Vagina (tissue), 2 donors: ENCODE results near the gene CNTN5. TPM values are rescaled to one million over a fixed set of nuclear protein-coding genes. Genes with fewer than 3 reads are reported as not detected.

Experiments used
- DNase-seq, 2 donors: peaks; one replicate each; pipeline ENCODE4 v3.0.0-alpha.2; 2017; ENCODE audit errors: extremely low spot score in 2 of 2
- H3K27ac ChIP-seq: fragments of 200-600 bp; sonication (generic); one replicate; pipeline ENCODE4 v1.5.1; 2019
- H3K27me3 ChIP-seq: fragments of 200-600 bp; sonication (generic); one replicate; pipeline ENCODE4 v1.5.1; 2019
- H3K36me3 ChIP-seq, 2 donors: fragments of 200-600 bp; sonication (generic); one replicate each; pipeline ENCODE4 v1.5.1; 2017 to 2019
- H3K4me1 ChIP-seq: fragments of 200-600 bp; sonication (generic); one replicate; pipeline ENCODE4 v1.5.1; 2019
- H3K4me3 ChIP-seq, 2 donors: fragments of 200-600 bp; sonication (generic); 1 replicate in 1 of 2; 2 replicates in 1 of 2; pipeline ENCODE4 v1.5.1; 2016 to 2019
- H3K9me3 ChIP-seq: fragments of 200-600 bp; sonication (generic); one replicate; pipeline ENCODE4 v1.5.1; 2019
- POLR2A ChIP-seq, 2 donors: fragments of 450-650 bp; IDR thresholded peaks; one replicate each; pipeline ENCODE4 v1.6.1; 2017; ENCODE audit warnings: antibody characterized with exemption in 2 of 2, mild to moderate bottlenecking in 2 of 2, moderate library complexity in 2 of 2
- POLR2AphosphoS5 ChIP-seq, 2 donors: sonication (generic); formaldehyde crosslinking; IDR thresholded peaks; one replicate each; pipeline ENCODE4 v1.9.0; 2017; ENCODE audit warnings: antibody characterized with exemption in 2 of 2, mild to moderate bottlenecking in 2 of 2, low read depth in 1 of 2; ENCODE audit not compliant: insufficient read depth in 1 of 2
- intact Hi-C: fragments of 100-400 bp; cut with DNase I; formaldehyde crosslinking; loops from one replicate; pipeline ENCODE4 v1.15.1; 2023
- total RNA-seq: library from RNA; depleted of rRNA; stranded (reverse); fragments of >200 nt; gene quantifications from one replicate; pipeline ENCODE4 v1.2.3, GENCODE V29; 2016
- TF ChIP-seq, protein P1 (sequence below), 3 experiments: fragments of 450-650 bp in 2 of 3; fragments of 200-600 bp in 1 of 3; sonication (generic) in 1 of 3; IDR thresholded peaks; one replicate each; pipeline ENCODE4 v1.5.1; 2017 to 2019; ENCODE audit warnings: antibody characterized with exemption in 3 of 3, mild to moderate bottlenecking in 2 of 3, moderate library complexity in 2 of 3

CNTN5 gene
- total RNA-seq, 1 donor from 2014 or later = 0.25 TPM

DNA sequence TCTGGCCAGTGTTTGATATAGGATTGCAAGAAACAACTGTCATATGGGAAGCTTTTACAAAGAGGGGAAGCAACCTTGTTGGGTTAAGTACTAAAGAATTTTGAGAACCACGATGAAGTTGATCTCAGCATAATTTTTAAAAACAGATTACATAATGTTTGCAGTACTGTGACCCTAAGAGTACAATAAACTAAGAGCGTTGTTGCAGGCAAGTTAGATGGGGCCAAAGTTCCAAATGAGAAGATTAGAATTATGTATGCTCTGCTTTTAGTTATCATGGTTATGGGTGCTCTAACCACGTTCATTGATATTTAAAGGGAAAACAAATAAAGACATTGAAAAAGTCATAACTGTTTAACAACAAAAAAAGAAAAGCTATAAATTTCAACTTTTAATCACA lies 177.5 kb downstream of the CNTN5 start:
- intact Hi-C loops = no loop called here
- H3K27me3 ChIP-seq = no peaks in the 10 kb centered on the region
- TF ChIP-seq POLR2A (IDR thresholded peaks at IDR 0.05) (no peak), POLR2AphosphoS5 (IDR thresholded peaks at IDR 0.05; ENCODE audit: insufficient read depth in 1 of 2, low read depth in 1 of 2) (no peak)
- TF ChIP-seq, protein P1, sequence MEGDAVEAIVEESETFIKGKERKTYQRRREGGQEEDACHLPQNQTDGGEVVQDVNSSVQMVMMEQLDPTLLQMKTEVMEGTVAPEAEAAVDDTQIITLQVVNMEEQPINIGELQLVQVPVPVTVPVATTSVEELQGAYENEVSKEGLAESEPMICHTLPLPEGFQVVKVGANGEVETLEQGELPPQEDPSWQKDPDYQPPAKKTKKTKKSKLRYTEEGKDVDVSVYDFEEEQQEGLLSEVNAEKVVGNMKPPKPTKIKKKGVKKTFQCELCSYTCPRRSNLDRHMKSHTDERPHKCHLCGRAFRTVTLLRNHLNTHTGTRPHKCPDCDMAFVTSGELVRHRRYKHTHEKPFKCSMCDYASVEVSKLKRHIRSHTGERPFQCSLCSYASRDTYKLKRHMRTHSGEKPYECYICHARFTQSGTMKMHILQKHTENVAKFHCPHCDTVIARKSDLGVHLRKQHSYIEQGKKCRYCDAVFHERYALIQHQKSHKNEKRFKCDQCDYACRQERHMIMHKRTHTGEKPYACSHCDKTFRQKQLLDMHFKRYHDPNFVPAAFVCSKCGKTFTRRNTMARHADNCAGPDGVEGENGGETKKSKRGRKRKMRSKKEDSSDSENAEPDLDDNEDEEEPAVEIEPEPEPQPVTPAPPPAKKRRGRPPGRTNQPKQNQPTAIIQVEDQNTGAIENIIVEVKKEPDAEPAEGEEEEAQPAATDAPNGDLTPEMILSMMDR (IDR thresholded peaks at IDR 0.05) = no peak
- no peak for DNase-seq
- H3K9me3 ChIP-seq = no peaks in the 10 kb centered on the region
- no peak overlapping the region for H3K4me3 ChIP-seq
- no peak overlapping the region for H3K27ac ChIP-seq
- H3K36me3 ChIP-seq = no peaks in the 10 kb centered on the region
- no peaks in the 10 kb centered on the region for H3K4me1 ChIP-seq

DNA sequence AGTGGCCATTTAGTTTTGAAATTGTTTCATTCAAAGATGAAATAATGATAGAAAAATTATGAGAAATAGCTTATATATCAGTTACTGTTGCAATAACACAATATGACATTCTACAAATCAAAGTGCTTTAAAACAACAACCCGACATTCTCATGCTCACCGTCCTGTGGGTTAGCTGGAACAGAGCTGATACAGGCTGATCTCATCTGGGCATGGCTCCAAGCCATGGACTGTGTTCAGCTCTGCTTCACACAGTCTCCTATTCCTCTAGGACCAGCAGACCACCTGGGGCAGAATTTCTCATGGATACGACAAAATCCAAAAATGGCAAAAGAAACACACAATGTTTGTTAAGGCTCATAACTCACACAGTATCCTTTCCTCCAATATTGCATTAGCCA lies 178.6 kb downstream of the CNTN5 start:
- no peaks in the 10 kb centered on the region for H3K9me3 ChIP-seq
- no peak for DNase-seq
- intact Hi-C loops = no loop called here
- no peaks in the 10 kb centered on the region for H3K36me3 ChIP-seq
- no peaks in the 10 kb centered on the region for H3K27me3 ChIP-seq
- no peak overlapping the region for H3K4me3 ChIP-seq
- H3K27ac ChIP-seq = no peak overlapping the region
- no peaks in the 10 kb centered on the region for H3K4me1 ChIP-seq
- TF ChIP-seq, protein P1 (IDR thresholded peaks at IDR 0.05) = no peak
- TF ChIP-seq POLR2AphosphoS5 (IDR thresholded peaks at IDR 0.05; ENCODE audit: insufficient read depth in 1 of 2, low read depth in 1 of 2) (no peak), POLR2A (IDR thresholded peaks at IDR 0.05) (no peak)

DNA sequence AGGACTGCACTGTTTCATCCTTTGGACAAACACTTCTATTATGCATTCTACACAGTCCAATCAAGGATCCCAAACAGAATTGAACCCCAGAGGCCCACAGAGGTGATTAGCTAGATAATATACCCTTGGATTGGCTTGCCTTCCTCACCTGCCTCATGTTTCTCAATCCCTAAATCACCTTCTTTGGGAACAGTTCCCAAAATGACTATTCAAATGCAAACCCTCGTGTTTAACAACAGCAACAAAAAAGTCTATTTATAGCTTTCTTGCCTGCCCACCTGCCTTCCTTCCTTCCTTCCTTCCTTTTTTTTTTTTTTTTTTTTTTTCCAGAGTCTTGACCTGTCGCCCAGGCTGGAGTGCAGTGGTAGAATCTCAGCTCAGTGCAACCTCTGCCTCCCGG lies 180.0 kb downstream of the CNTN5 start:
- H3K9me3 ChIP-seq = no peaks in the 10 kb centered on the region
- intact Hi-C loops = no loop called here

DNA sequence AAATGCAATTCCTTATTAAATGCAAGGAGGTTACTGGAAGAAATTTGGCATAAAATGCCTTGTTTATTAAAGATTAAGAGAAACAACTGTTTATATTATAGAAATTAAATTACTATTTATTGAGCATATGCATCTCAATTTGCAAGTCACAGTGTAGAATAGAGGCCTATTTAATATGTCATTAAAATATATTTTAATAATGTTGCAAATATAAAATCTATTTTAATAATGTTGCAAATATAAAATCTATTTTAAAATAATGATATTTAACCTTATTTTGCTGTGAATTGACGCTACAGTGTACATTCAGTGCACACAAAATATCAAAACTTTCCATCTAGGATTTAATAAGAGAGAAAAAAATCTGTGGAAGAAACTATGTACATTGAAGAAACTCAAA lies 188.1 kb downstream of the CNTN5 start:
- TF ChIP-seq, protein P1 (IDR thresholded peaks at IDR 0.05) = no peak
- no peak for TF ChIP-seq POLR2AphosphoS5 (IDR thresholded peaks at IDR 0.05; ENCODE audit: insufficient read depth in 1 of 2, low read depth in 1 of 2)
- TF ChIP-seq POLR2A (IDR thresholded peaks at IDR 0.05) = no peak
- DNase-seq = no peak
- H3K4me3 ChIP-seq = no peak overlapping the region
- H3K9me3 ChIP-seq = no peaks in the 10 kb centered on the region
- no peaks in the 10 kb centered on the region for H3K4me1 ChIP-seq
- H3K27ac ChIP-seq = no peak overlapping the region
- intact Hi-C loops = no loop called here
- no peaks in the 10 kb centered on the region for H3K27me3 ChIP-seq
- H3K36me3 ChIP-seq = no peaks in the 10 kb centered on the region

More for the DNA sequence above, 180.0 kb downstream of the CNTN5 start:
- H3K27ac ChIP-seq = no peak overlapping the region
- TF ChIP-seq POLR2AphosphoS5 (IDR thresholded peaks at IDR 0.05; ENCODE audit: insufficient read depth in 1 of 2, low read depth in 1 of 2) (no peak), POLR2A (IDR thresholded peaks at IDR 0.05) (no peak)
- TF ChIP-seq, protein P1 (IDR thresholded peaks at IDR 0.05) = no peak
- no peak overlapping the region for H3K4me3 ChIP-seq
- no peaks in the 10 kb centered on the region for H3K4me1 ChIP-seq
- no peak for DNase-seq
- H3K27me3 ChIP-seq = no peaks in the 10 kb centered on the region
- no peaks in the 10 kb centered on the region for H3K36me3 ChIP-seq

DNA sequence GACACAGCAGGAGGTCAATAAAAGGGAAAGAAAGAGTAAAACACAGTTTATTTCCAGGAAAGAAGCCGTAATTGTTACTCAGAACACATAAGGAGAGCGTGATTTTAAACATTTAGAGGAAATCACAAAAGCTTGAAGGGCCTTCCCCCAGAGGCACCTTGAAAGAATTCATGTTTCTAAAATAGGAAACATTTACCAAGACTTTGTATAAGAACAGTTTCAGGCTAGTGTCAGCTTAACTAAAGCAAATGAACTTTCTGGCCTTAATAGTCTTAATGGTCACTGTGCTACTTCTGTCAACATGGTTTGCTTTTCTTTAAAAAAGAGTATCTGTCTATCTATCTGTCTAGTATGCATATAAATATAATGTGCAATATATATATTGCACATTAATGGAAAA lies 208.8 kb downstream of the CNTN5 start:
- DNase-seq = no peak
- H3K4me3 ChIP-seq = no peak overlapping the region
- no peaks in the 10 kb centered on the region for H3K9me3 ChIP-seq
- no peak overlapping the region for H3K27ac ChIP-seq
- no peak for TF ChIP-seq POLR2A (IDR thresholded peaks at IDR 0.05)
- TF ChIP-seq, protein P1 (IDR thresholded peaks at IDR 0.05) = no peak
- TF ChIP-seq POLR2AphosphoS5 (IDR thresholded peaks at IDR 0.05; ENCODE audit: insufficient read depth in 1 of 2, low read depth in 1 of 2) = no peak
- H3K36me3 ChIP-seq = no peaks in the 10 kb centered on the region
- intact Hi-C loops = loop anchor here (10.0 kb wide), 1 partner anchor 995 kb away; no protein-coding TSS in a partner anchor
- H3K27me3 ChIP-seq = no peaks in the 10 kb centered on the region
- no peaks in the 10 kb centered on the region for H3K4me1 ChIP-seq
